Measurements from ENCODE around the gene L3MBTL4. TPM values are rescaled to one million over a fixed set of nuclear protein-coding genes. Genes with fewer than 3 reads are reported as not detected.

L3MBTL4 gene
- total RNA-seq, 1 experiment from 2014 or later: not detected

DNA sequence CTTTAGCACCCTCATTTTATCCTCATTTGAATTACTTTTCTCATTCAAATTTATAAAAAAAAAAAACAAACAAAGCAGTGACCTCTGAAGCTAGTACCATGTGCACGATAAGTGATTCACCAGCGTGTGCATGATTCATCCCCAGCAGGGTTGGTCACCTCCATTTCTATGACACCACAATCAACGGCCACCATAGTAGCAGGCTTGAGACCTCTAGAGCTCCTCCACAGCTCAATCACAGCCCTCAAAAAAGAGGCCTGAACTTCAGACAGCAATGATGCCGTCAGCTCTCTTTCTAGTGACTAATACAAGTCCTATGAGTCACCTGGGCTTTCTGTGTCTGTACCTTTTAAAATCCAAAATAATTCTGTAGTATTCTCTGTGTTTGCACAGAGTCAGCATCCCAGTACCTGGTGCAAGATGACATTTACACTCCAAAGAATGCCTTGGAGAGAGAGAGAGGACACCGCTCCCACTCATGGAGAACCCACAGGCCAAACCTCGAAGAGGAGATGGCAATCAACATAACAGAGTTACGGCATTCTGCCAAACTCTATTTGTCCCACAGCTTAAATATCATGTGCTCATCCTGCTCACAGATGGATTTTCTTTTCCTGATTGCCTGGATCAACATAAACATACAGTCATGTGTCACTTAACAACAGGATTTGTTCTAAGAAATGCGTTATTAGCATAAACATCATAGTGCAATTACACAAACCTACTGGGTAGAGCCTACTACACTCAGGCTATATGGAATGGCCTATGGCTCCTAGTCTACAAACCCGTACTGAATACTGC, 58.7 kb downstream of the L3MBTL4 start:
- Histone ChIP-seq H3K36me3 (ENCODE audit: control insufficient read depth in 1 of 2, insufficient read depth in 2 of 2, low read length in 2 of 2) (no peaks in the 10 kb centered on the region), H3K9me3 (ENCODE audit: control insufficient read depth in 1 of 2, insufficient read depth in 1 of 2, low read depth in 1 of 2, low read length in 2 of 2) (peaks cover 6 to 30% of the 10 kb centered on the region in 2 experiments; a peak in 3 of 4 replicates), H3K27me3 (ENCODE audit: insufficient read depth, low read length) (no peaks in the 10 kb centered on the region), H3K9ac (ENCODE audit: low read length) (no peak overlapping the region), H3K4me3 (replicated peaks in 1 of 2; ENCODE audit: low read depth in 1 of 2, low read length in 2 of 2) (no peak overlapping the region), H2AFZ (ENCODE audit: low read depth, low read length, poor library complexity, severe bottlenecking) (no peak overlapping the region), H3K4me1 (ENCODE audit: control insufficient read depth in 1 of 2, insufficient read depth in 2 of 2, low read length in 2 of 2) (no peaks in the 10 kb centered on the region), H3K9me2 (ENCODE audit: insufficient read depth) (no peaks in the 10 kb centered on the region), H3K4me2 (ENCODE audit: low read length) (no peak overlapping the region), H4K20me1 (ENCODE audit: insufficient read depth) (no peaks in the 10 kb centered on the region), H3K27ac (ENCODE audit: low read depth, low read length) (no peak overlapping the region), H3K79me2 (ENCODE audit: insufficient read depth, low read length) (no peaks in the 10 kb centered on the region)
- ATAC-seq (no peak), DNase-seq (ENCODE audit: low read depth, low spot score) (no peak)
- ChIA-PET CTCF (no interaction called here), RAD21 (ENCODE audit: low non-redundant PET in 1 of 2, low total read pairs in 2 of 2, uncharacterized antibody in 2 of 2, unreplicated experiment in 2 of 2) (no interaction called here), POLR2A (no interaction called here)
- intact Hi-C loops (cut with micrococcal nuclease): no loop called here
- no peak for TF ChIP-seq ZFX (IDR thresholded peaks at IDR 0.05)
- no peak for TF ChIP-seq FOSL1 (IDR thresholded peaks at IDR 0.05; ENCODE audit: low read depth)
- TF ChIP-seq EZH2phosphoT487 (IDR thresholded peaks at IDR 0.05; ENCODE audit: borderline replicate concordance): no peak
- no peak for TF ChIP-seq EZH2 (IDR thresholded peaks at IDR 0.05)
- no peak for TF ChIP-seq RAD21 (IDR thresholded peaks at IDR 0.05; ENCODE audit: low read depth)
- TF ChIP-seq TCF7L2 (IDR thresholded peaks at IDR 0.05; ENCODE audit: borderline replicate concordance, extremely low read depth, insufficient read depth, insufficient read length): no peak
- TF ChIP-seq, protein P1, sequence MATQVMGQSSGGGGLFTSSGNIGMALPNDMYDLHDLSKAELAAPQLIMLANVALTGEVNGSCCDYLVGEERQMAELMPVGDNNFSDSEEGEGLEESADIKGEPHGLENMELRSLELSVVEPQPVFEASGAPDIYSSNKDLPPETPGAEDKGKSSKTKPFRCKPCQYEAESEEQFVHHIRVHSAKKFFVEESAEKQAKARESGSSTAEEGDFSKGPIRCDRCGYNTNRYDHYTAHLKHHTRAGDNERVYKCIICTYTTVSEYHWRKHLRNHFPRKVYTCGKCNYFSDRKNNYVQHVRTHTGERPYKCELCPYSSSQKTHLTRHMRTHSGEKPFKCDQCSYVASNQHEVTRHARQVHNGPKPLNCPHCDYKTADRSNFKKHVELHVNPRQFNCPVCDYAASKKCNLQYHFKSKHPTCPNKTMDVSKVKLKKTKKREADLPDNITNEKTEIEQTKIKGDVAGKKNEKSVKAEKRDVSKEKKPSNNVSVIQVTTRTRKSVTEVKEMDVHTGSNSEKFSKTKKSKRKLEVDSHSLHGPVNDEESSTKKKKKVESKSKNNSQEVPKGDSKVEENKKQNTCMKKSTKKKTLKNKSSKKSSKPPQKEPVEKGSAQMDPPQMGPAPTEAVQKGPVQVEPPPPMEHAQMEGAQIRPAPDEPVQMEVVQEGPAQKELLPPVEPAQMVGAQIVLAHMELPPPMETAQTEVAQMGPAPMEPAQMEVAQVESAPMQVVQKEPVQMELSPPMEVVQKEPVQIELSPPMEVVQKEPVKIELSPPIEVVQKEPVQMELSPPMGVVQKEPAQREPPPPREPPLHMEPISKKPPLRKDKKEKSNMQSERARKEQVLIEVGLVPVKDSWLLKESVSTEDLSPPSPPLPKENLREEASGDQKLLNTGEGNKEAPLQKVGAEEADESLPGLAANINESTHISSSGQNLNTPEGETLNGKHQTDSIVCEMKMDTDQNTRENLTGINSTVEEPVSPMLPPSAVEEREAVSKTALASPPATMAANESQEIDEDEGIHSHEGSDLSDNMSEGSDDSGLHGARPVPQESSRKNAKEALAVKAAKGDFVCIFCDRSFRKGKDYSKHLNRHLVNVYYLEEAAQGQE (IDR thresholded peaks at IDR 0.05; ENCODE audit: low read depth): no peak
- no peak for TF ChIP-seq CEBPB (IDR thresholded peaks at IDR 0.05; ENCODE audit: low read depth)
- TF ChIP-seq, protein P2, sequence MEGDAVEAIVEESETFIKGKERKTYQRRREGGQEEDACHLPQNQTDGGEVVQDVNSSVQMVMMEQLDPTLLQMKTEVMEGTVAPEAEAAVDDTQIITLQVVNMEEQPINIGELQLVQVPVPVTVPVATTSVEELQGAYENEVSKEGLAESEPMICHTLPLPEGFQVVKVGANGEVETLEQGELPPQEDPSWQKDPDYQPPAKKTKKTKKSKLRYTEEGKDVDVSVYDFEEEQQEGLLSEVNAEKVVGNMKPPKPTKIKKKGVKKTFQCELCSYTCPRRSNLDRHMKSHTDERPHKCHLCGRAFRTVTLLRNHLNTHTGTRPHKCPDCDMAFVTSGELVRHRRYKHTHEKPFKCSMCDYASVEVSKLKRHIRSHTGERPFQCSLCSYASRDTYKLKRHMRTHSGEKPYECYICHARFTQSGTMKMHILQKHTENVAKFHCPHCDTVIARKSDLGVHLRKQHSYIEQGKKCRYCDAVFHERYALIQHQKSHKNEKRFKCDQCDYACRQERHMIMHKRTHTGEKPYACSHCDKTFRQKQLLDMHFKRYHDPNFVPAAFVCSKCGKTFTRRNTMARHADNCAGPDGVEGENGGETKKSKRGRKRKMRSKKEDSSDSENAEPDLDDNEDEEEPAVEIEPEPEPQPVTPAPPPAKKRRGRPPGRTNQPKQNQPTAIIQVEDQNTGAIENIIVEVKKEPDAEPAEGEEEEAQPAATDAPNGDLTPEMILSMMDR (IDR thresholded peaks at IDR 0.05 in 2 of 3, conservative IDR thresholded peaks at IDR 0.05 in 1 of 3; ENCODE audit: borderline replicate concordance in 1 of 3, insufficient read depth in 1 of 3, low read depth in 2 of 3, low read length in 2 of 3): no peak
- TF ChIP-seq ELF1 (IDR thresholded peaks at IDR 0.05; ENCODE audit: borderline replicate concordance, low read depth): no peak
- no peak for TF ChIP-seq ZNF274 (IDR thresholded peaks at IDR 0.05; ENCODE audit: low read depth, low read length)
- no peak for TF ChIP-seq POLR2AphosphoS5 (IDR thresholded peaks at IDR 0.05; ENCODE audit: low read depth, low read length)
- TF ChIP-seq, protein P3, sequence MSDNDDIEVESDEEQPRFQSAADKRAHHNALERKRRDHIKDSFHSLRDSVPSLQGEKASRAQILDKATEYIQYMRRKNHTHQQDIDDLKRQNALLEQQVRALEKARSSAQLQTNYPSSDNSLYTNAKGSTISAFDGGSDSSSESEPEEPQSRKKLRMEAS (IDR thresholded peaks at IDR 0.05): no peak
- no peak for TF ChIP-seq POLR2A (IDR thresholded peaks at IDR 0.05; ENCODE audit: borderline replicate concordance, extremely low read depth, insufficient read depth, insufficient read length)
- TF ChIP-seq SRF (IDR thresholded peaks at IDR 0.05; ENCODE audit: low read depth): no peak
- no peak for TF ChIP-seq SP1 (IDR thresholded peaks at IDR 0.05; ENCODE audit: low read depth)
- TF ChIP-seq, protein P4, sequence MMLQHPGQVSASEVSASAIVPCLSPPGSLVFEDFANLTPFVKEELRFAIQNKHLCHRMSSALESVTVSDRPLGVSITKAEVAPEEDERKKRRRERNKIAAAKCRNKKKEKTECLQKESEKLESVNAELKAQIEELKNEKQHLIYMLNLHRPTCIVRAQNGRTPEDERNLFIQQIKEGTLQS (IDR thresholded peaks at IDR 0.05): no peak
- TF ChIP-seq, protein P5, sequence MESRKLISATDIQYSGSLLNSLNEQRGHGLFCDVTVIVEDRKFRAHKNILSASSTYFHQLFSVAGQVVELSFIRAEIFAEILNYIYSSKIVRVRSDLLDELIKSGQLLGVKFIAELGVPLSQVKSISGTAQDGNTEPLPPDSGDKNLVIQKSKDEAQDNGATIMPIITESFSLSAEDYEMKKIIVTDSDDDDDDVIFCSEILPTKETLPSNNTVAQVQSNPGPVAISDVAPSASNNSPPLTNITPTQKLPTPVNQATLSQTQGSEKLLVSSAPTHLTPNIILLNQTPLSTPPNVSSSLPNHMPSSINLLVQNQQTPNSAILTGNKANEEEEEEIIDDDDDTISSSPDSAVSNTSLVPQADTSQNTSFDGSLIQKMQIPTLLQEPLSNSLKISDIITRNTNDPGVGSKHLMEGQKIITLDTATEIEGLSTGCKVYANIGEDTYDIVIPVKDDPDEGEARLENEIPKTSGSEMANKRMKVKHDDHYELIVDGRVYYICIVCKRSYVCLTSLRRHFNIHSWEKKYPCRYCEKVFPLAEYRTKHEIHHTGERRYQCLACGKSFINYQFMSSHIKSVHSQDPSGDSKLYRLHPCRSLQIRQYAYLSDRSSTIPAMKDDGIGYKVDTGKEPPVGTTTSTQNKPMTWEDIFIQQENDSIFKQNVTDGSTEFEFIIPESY (IDR thresholded peaks at IDR 0.05; ENCODE audit: extremely low read depth, insufficient replicate concordance, low read length): no peak
- no TSS peak for BruUV-seq (replicated peaks)
